ENCODE results near the gene SOS1.
"Not testable (repeated sequence)": the region's sequence is repeated elsewhere in the genome, so short reads cannot be mapped to it uniquely, and the experiment has no call there.

The SOS1 gene

DNA sequence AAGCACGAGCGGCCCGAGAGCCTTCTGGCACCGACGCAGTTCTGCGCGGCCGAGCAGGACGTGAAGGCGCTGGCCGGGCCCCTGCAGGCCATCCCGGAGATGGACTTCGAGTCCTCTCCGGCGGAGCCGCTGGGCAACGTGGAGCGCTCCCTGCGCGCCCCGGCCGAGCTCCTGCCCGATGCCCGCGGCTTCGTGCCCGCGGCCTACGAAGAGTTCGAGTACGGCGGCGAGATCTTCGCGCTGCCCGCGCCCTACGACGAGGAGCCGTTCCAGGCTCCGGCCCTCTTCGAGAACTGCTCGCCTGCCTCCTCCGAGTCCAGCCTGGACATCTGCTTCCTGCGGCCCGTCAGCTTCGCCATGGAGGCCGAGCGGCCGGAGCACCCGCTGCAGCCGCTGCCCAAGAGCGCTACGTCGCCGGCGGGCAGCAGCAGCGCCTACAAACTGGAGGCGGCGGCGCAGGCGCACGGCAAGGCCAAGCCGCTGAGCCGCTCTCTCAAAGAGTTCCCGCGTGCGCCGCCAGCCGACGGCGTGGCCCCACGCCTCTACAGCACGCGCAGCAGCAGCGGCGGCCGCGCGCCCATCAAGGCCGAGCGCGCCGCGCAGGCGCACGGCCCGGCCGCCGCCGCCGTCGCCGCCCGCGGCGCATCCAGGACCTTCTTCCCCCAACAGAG lies 160.8 kb downstream of the SOS1 start:
- DNase-seq = no peak

DNA sequence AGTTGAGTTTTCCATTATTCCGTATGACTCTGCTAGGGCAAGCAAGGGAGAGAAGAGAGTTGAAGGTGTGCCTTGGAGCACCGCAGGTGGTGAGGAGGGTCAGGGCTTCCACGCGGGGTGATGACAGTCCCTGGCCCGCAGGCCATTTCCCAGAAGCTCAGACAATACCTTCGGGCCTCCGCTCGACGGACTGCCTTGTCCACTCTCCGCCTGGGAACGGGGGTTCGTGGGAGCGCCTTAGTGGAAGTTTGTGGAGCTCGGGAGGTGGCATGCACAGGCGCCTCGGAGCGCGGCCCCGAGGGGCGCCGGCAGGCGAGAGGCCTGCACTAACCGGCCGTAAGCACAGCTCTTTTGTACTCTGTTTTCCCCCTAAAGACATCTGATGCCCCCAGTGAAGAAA lies 161.4 kb downstream of the SOS1 start:
- DNase-seq = no peak

DNA sequence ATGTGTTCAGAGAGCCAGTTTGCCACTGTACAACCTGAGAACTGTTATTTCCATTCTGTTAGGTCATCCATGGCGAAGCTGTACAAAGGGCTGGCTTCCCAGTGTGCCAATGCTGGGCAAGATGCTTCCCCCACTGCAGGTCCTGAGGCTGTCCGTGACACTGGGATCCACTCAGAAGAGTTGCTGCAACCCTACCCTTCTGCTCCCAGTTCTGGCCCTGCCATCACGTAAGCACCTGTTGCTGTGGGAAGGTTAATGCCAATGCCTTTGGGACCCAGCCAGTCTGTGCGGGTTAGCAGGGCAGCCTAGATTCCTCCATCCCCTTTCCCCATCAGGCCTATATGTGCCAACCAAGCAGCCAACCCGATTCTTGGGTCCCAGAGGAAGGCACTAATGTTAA lies 162.9 kb downstream of the SOS1 start:
- DNase-seq = no peak

- DNase-seq = no peak
These were observed 169.1 kb downstream of the SOS1 start for GRCh38 chr2:38951766-38952165.

- no peak for DNase-seq
These were observed 171.9 kb downstream of the SOS1 start for GRCh38 chr2:38948995-38949394.

GRCh38 chr2:38948387-38948882 lies 172.4 kb downstream of the SOS1 start:
- DNase-seq = no peak

DNA sequence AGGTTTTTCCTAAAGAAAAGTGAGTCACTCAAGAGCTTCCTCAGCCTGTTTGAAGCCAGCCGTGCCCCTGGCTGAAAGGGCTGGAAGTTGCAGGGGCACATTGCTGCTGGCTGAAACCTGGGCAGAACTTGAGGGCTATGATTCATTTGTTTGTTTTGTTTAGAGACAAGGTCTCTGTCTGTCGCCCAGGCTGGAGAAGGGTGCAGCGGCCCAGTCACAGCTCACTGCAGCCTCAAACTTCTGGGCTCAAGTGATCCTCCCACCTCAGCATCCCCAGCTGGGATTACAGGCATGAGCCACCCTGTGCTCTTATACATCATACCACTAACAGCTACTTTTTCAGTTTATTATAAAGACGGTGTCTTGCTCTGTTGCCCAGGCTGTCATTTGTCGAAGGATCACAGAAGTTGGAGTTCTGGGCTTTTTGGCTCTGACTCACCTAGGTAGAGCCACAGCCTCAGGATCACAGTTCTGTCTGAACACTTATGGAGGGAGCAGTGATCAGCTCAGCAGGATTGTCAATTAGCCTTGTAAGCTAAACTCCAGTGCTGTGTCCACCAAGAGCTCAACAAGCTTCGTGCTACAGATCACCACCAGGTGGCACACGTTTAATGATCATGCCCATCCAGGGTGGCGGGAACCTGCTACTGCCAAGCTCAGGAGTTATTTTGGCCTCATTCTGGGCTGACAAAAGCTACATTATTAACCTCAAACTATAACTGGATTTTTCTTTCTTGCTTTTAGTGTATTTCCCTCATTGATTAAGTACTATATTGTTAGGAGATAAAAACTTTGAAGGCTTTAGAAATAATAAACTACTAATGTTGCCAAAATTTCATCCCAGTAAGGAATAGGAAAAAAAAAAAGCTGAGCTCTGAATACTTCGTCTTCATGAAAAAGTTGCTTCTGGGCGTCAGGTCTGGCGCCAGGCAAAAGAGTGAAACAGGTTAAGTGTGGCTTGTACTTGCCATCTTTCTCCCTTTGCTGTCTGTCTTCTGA lies 173.3 kb downstream of the SOS1 start:
- no peak for DNase-seq

DNA sequence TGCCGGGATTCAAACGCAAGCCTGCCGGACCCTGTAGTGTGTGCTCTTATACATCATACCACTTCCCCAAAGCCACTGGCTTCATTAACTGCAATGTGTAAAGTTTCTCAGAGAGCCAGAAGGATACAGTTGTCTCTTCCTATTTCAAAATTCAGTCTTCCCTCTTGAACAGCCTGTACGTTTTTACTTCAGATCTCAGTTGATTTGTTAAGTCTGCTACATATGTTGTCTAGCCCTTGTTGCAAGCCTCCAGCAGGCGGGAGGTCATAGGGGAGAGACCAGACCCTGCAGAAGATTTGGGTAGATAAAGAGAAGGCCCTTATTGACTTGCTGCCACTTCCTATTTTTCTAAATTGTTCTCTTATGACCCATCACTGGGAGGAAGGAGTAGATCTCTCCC lies 174.9 kb downstream of the SOS1 start:
- no peak for DNase-seq

- no peak for DNase-seq
These were observed 175.5 kb downstream of the SOS1 start for GRCh38 chr2:38945372-38945771.

DNA sequence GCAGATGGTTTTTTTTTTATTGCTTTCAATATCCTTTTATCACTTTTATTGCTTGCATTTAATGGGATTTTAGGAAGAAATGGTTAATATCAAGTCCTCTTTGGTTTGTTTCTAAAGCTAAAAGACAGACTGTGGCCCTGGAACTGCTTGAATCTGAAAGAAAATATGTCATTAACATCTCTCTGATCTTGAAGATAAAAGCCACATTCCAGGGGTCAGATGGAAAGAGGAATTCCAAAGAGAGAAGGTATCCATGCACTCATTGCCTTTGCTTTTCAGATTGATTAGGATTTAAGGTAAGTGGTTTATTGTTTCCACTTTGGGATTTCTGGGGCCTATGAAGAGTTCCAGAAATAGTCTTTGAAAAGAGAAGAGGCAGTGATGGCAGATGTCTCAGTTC lies 177.1 kb downstream of the SOS1 start:
- DNase-seq = no peak

- no peak for DNase-seq
These were observed 180.1 kb downstream of the SOS1 start for GRCh38 chr2:38940746-38941145.

DNA sequence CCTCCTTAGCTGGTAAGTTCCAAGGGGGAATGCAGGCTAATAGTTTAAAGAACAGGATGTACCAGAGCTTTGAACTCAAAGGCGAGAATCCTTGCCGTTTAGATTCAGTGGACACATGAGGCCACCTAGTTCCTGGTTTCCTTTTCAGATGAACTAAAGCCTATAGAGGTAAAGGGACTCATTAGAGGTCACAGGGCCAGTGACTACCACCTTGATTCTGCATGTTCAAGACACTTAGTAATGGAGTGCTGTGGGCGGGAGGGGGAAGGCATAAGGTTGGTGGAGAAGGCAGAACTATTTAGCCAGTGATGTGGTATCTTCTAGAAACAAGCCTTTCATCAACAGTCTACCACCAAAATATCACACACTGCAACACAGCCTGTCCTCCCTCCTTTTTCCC lies 183.3 kb downstream of the SOS1 start:
- DNase-seq = no peak

GRCh38 chr2:38936516-38936915 lies 184.3 kb downstream of the SOS1 start:
- DNase-seq = not testable (repeated sequence)

- DNase-seq = no peak
These were observed 185.2 kb downstream of the SOS1 start for GRCh38 chr2:38935568-38936172.

DNA sequence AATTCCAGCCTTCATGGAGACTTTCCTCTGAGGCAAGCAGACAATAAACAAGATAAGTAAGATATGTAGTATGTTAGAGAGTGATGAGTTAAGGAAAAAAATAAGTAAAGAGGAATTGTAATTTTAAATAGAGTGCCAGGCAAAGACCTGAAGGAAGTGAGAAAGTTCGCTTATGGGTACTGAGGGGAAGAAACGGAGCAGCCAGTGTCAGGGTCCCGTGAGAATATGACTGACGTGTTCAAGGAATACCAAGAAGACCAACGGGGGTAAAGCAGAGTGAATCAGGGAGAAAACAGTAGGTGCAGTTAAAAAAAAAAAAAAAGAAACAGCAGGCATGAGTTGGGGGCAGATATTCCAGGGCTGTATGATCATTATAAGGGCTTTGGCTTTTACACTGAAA lies 186.1 kb downstream of the SOS1 start:
- no peak for DNase-seq

- DNase-seq = no peak
These were observed 187.2 kb downstream of the SOS1 start for GRCh38 chr2:38933653-38934052.

GRCh38 chr2:38932586-38932985 lies 188.3 kb downstream of the SOS1 start:
- DNase-seq = no peak
